HepG2 (cell line): ENCODE measurements around the gene NOTCH3. TPM values are rescaled to one million over a fixed set of nuclear protein-coding genes. Genes with fewer than 3 reads are reported as not detected.

Experiments used
- ATAD3A ChIP-seq: sonication (generic); formaldehyde crosslinking; IDR thresholded peaks from 2 replicates; pipeline ENCODE4 v1.4.0; 2020; ENCODE audit warnings: missing genetic modification reagents
- CEBPB ChIP-seq: IDR thresholded peaks from 2 replicates; pipeline ENCODE4 v1.6.1; 2011; ENCODE audit warnings: low read depth, low read length, improper control_type of control experiment, borderline replicate concordance
- ERF ChIP-seq: IDR thresholded peaks from 2 replicates; pipeline ENCODE4 v1.6.1; 2018; ENCODE audit warnings: missing biosample characterization, missing genetic modification reagents
- FOXJ3 ChIP-seq: sonication (generic); formaldehyde crosslinking; IDR thresholded peaks from 2 replicates; pipeline ENCODE4 v1.4.0; 2020; ENCODE audit warnings: missing genetic modification reagents, mild to moderate bottlenecking, borderline replicate concordance
- GZF1 ChIP-seq: sonication (generic); formaldehyde crosslinking; IDR thresholded peaks from 2 replicates; pipeline ENCODE4 v1.5.1; 2020; ENCODE audit warnings: mild to moderate bottlenecking, missing genetic modification reagents
- HES4 ChIP-seq: sonication (generic); formaldehyde crosslinking; IDR thresholded peaks from 2 replicates; pipeline ENCODE4 v1.9.0; 2021; ENCODE audit warnings: mild to moderate bottlenecking, missing genetic modification reagents, borderline replicate concordance
- HNRNPUL1 ChIP-seq: fragments of 200-400 bp; formaldehyde crosslinking; IDR thresholded peaks from 2 replicates; pipeline ENCODE4 v1.6.1; 2017; ENCODE audit warnings: low read depth, mild to moderate bottlenecking, low read length, moderate library complexity
- HOXA5 ChIP-seq: sonication (generic); formaldehyde crosslinking; IDR thresholded peaks from 2 replicates; pipeline ENCODE4 v1.4.0; 2020; ENCODE audit warnings: missing genetic modification reagents
- ISX ChIP-seq: sonication (generic); formaldehyde crosslinking; conservative IDR thresholded peaks from 2 replicates; pipeline ENCODE4 v1.5.0; 2020; ENCODE audit warnings: missing genetic modification reagents
- NONO ChIP-seq, 2 experiments: fragments of 450-650 bp in 1 of 2; sonication (generic) in 1 of 2; formaldehyde crosslinking in 1 of 2; IDR thresholded peaks in 1 of 2; conservative IDR thresholded peaks in 1 of 2; 2 replicates each; pipeline versions ENCODE4 v1.6.1 to v1.8.0; 2017 to 2022; ENCODE audit warnings: mild to moderate bottlenecking in 1 of 2, missing genetic modification reagents in 1 of 2, moderate library complexity in 1 of 2
- PCBP2 ChIP-seq: fragments of 200-400 bp; formaldehyde crosslinking; optimal IDR thresholded peaks from 2 replicates; pipeline ENCODE3; 2018; ENCODE audit warnings: low read length, low read depth; ENCODE audit not compliant: poor library complexity, severe bottlenecking
- RBFOX2 ChIP-seq: fragments of 200-400 bp; formaldehyde crosslinking; IDR thresholded peaks from 2 replicates; pipeline ENCODE4 v1.6.1; 2017; ENCODE audit warnings: low read depth, mild to moderate bottlenecking, low read length
- RNF219 ChIP-seq: sonication (generic); formaldehyde crosslinking; IDR thresholded peaks from 2 replicates; pipeline ENCODE4 v1.5.0; 2020; ENCODE audit warnings: mild to moderate bottlenecking, missing genetic modification reagents
- SIX1 ChIP-seq: sonication (generic); formaldehyde crosslinking; IDR thresholded peaks from 2 replicates; pipeline ENCODE4 v1.4.0; 2020; ENCODE audit warnings: missing genetic modification reagents, borderline replicate concordance
- SRF ChIP-seq: IDR thresholded peaks from 2 replicates; pipeline ENCODE4 v1.6.1; 2011; ENCODE audit warnings: mild to moderate bottlenecking, low read depth, low read length, moderate library complexity
- SRY ChIP-seq: sonication (generic); formaldehyde crosslinking; IDR thresholded peaks from 2 replicates; pipeline ENCODE4 v1.8.0; 2022; ENCODE audit warnings: mild to moderate bottlenecking, missing genetic modification reagents
- SSRP1 ChIP-seq: IDR thresholded peaks from 2 replicates; pipeline ENCODE4 v1.6.1; 2016; ENCODE audit warnings: control low read depth
- TSC22D2 ChIP-seq: sonication (generic); formaldehyde crosslinking; IDR thresholded peaks from 2 replicates; pipeline ENCODE4 v1.5.1; 2020; ENCODE audit warnings: missing genetic modification reagents, mild to moderate bottlenecking, borderline replicate concordance
- ZNF101 ChIP-seq: sonication (generic); formaldehyde crosslinking; IDR thresholded peaks from 2 replicates; pipeline ENCODE4 v1.4.0; 2020; ENCODE audit warnings: mild to moderate bottlenecking, low read depth, missing genetic modification reagents, borderline replicate concordance
- ZNF12 ChIP-seq: sonication (generic); formaldehyde crosslinking; IDR thresholded peaks from 2 replicates; pipeline ENCODE4 v1.5.0; 2020; ENCODE audit warnings: missing genetic modification reagents
- ZNF317 ChIP-seq: sonication (generic); formaldehyde crosslinking; IDR thresholded peaks from 2 replicates; pipeline ENCODE4 v1.5.0; 2020; ENCODE audit warnings: mild to moderate bottlenecking, missing genetic modification reagents
- ZNF329 ChIP-seq: sonication (generic); formaldehyde crosslinking; IDR thresholded peaks from 2 replicates; pipeline ENCODE4 v1.9.0; 2021; ENCODE audit warnings: low read depth, mild to moderate bottlenecking, missing genetic modification reagents
- ZNF331 ChIP-seq: sonication (generic); formaldehyde crosslinking; IDR thresholded peaks from 2 replicates; pipeline ENCODE4 v1.4.0; 2020; ENCODE audit warnings: missing genetic modification reagents
- ZNF451 ChIP-seq: sonication (generic); formaldehyde crosslinking; IDR thresholded peaks from 2 replicates; pipeline ENCODE4 v1.5.0; 2020; ENCODE audit warnings: mild to moderate bottlenecking, missing genetic modification reagents
- ZNF607 ChIP-seq: sonication (generic); formaldehyde crosslinking; IDR thresholded peaks from 2 replicates; pipeline ENCODE4 v1.5.1; 2020; ENCODE audit warnings: missing genetic modification reagents, mild to moderate bottlenecking, borderline replicate concordance
- ZNF740 ChIP-seq: sonication (generic); formaldehyde crosslinking; IDR thresholded peaks from 2 replicates; pipeline ENCODE4 v1.4.0; 2020; ENCODE audit warnings: missing genetic modification reagents
- ZNF790 ChIP-seq: sonication (generic); formaldehyde crosslinking; IDR thresholded peaks from 2 replicates; pipeline ENCODE4 v1.8.0; 2022; ENCODE audit warnings: missing genetic modification reagents, mild to moderate bottlenecking, borderline replicate concordance
- ZSCAN12 ChIP-seq: sonication (generic); formaldehyde crosslinking; IDR thresholded peaks from 2 replicates; pipeline ENCODE4 v1.9.0; 2021; ENCODE audit warnings: mild to moderate bottlenecking, missing genetic modification reagents
- ZZZ3 ChIP-seq: sonication (generic); formaldehyde crosslinking; IDR thresholded peaks from 2 replicates; pipeline ENCODE4 v1.4.0; 2020; ENCODE audit warnings: missing genetic modification reagents, mild to moderate bottlenecking, borderline replicate concordance
- polyA plus RNA-seq, 8 experiments: library from polyadenylated mRNA; depleted of rRNA in 3 of 8; stranded (reverse) in 7 of 8; unstranded in 1 of 8; fragments of >200 nt; fragmentation: Illumina TruSeq in 4 of 8; extraction: Trizol in 4 of 8; gene quantifications; 2 replicates each; pipeline versions ENCODE4 v1.2.1 to v1.2.3, GENCODE V29; 2011 to 2016; ENCODE audit warnings: low read depth in 4 of 8, missing spikeins in 1 of 8, mixed read lengths in 1 of 8; ENCODE audit not compliant: insufficient read depth in 1 of 8
- total RNA-seq, 5 experiments: library from RNA; depleted of rRNA; stranded (reverse); fragments of >200 nt; fragmentation: Illumina TruSeq; extraction: Trizol; gene quantifications; 2 replicates each; pipeline ENCODE4 v1.2.3, GENCODE V29; 2016; ENCODE audit warnings: low read depth in 1 of 5

The NOTCH3 gene
- total and polyA plus RNA-seq, 2 of the 13 experiments (the other 11 are each of a cell fraction or from before 2014, with no cell fraction given) = 0.09 to 0.28 TPM

- TF ChIP-seq SRY (peak; percentile 35; the same call in 1 of the 2 replicates), ISX (CRISPR knock-in tag) (no peak), HES4 (CRISPR knock-in tag) (no peak), SIX1 (no peak), SSRP1 (no peak), PCBP2 (no peak), TSC22D2 (no peak), ZNF451 (CRISPR knock-in tag) (0 out of 2 replicates have a peak, but pooled peaks have one; percentile 34), ZNF607 (CRISPR knock-in tag) (no peak; the same call in 1 of the 2 replicates), ZNF329 (CRISPR knock-in tag) (no peak; the same call in 1 of the 2 replicates), ATAD3A (CRISPR knock-in tag) (no peak), ZNF101 (CRISPR knock-in tag) (no peak), ERF (CRISPR knock-in tag) (peak; percentile 66; the same call in 1 of the 2 replicates), GZF1 (CRISPR knock-in tag) (no peak), ZNF790 (no peak; the same call in 1 of the 2 replicates), ZNF12 (CRISPR knock-in tag) (no peak), RBFOX2 (peak; percentile 84), ZSCAN12 (CRISPR knock-in tag) (no peak; the same call in 1 of the 2 replicates), ZZZ3 (CRISPR knock-in tag) (0 out of 2 replicates have a peak, but pooled peaks have one; percentile 25), ZNF331 (CRISPR knock-in tag) (peak; percentile 31), ZNF740 (CRISPR knock-in tag) (no peak), CEBPB (peak; percentile 65; the same call in 1 of the 2 replicates), HNRNPUL1 (no peak), FOXJ3 (peak; percentile 47; the same call in 1 of the 2 replicates), HOXA5 (CRISPR knock-in tag) (peak; percentile 68; the same call in 1 of the 2 replicates), NONO (IDR thresholded peaks at IDR 0.05) (no peak), NONO (CRISPR knock-in tag; conservative IDR thresholded peaks at IDR 0.05) (peak; percentile 75), RNF219 (CRISPR knock-in tag) (no peak), ZNF317 (CRISPR knock-in tag) (peak; percentile 49; the same call in 1 of the 2 replicates), SRF (no peak)
Observed at GRCh38 chr19:15125232-15126067, 75.3 kb downstream of the NOTCH3 start (continued).
